SH-SY5Y (cell line): ENCODE measurements around the gene ST6GALNAC4.

ENCODE experiments used
- GATA2 ChIP-seq: IDR thresholded peaks from 2 replicates; pipeline ENCODE4 v1.6.1; 2011; ENCODE audit warnings: mild to moderate bottlenecking, low read depth, low read length
- GATA3 ChIP-seq: IDR thresholded peaks from 2 replicates; pipeline ENCODE4 v1.6.1; 2011; ENCODE audit warnings: low read depth, mild to moderate bottlenecking, low read length, moderate library complexity

- no peak for TF ChIP-seq GATA3
- TF ChIP-seq GATA2, result no peak
These were observed 781 bp downstream of the ST6GALNAC4 start for GRCh38 chr9:127915801-127916719.
